Measurements from ENCODE around the gene ESPNL. TPM values are rescaled to one million over a fixed set of nuclear protein-coding genes. Genes with fewer than 3 reads are reported as not detected.

Gene ESPNL
- total RNA-seq, 1 donor, result 1.3 TPM

GRCh38 chr2:238081150-238081549 lies 19.0 kb upstream of the ESPNL start:
- no peak overlapping the region for H3K4me3 ChIP-seq (ENCODE audit: low read depth, low read length)
- no peak for DNase-seq (ENCODE audit: low read depth)
- no peak for TF ChIP-seq CTCF (IDR thresholded peaks at IDR 0.05; ENCODE audit: insufficient read depth, low read depth, low read length)

GRCh38 chr2:238081561-238081960 lies 18.6 kb upstream of the ESPNL start:
- DNase-seq (ENCODE audit: low read depth), result no peak
- no peak overlapping the region for H3K4me3 ChIP-seq (ENCODE audit: low read depth, low read length)
- no peak for TF ChIP-seq CTCF (IDR thresholded peaks at IDR 0.05; ENCODE audit: insufficient read depth, low read depth, low read length)

- no peak overlapping the region for H3K4me3 ChIP-seq (ENCODE audit: low read depth, low read length)
- no peak for DNase-seq (ENCODE audit: low read depth)
- TF ChIP-seq CTCF (IDR thresholded peaks at IDR 0.05; ENCODE audit: insufficient read depth, low read depth, low read length), result no peak
These were observed 18.0 kb upstream of the ESPNL start for GRCh38 chr2:238082151-238082550.

DNA sequence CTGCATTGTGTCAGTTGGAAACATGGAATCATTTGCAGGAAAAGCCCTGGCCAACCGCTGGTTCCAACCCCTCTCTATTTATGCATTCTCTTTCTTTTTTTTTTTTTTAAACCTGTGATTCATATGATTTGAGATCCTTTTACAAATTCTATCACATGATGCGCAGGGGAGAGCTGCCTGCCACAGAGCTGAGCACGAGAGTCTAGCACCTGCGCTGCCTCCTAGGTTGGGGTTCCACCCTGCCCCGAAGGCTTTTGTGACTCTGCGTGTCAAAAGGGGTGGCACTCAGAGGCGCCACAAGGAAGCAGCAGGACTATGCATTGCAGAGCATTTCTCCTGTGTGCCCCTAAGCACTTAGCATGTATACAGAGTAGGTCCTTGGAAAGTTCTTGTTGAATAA lies 17.3 kb upstream of the ESPNL start:
- no peak for TF ChIP-seq CTCF (IDR thresholded peaks at IDR 0.05; ENCODE audit: insufficient read depth, low read depth, low read length)
- no peak overlapping the region for H3K4me3 ChIP-seq (ENCODE audit: low read depth, low read length)
- DNase-seq (ENCODE audit: low read depth), result no peak

GRCh38 chr2:238083919-238084318 lies 16.2 kb upstream of the ESPNL start:
- DNase-seq (ENCODE audit: low read depth), result no peak
- TF ChIP-seq CTCF (IDR thresholded peaks at IDR 0.05; ENCODE audit: insufficient read depth, low read depth, low read length), result no peak
- H3K4me3 ChIP-seq (ENCODE audit: low read depth, low read length), result no peak overlapping the region

DNA sequence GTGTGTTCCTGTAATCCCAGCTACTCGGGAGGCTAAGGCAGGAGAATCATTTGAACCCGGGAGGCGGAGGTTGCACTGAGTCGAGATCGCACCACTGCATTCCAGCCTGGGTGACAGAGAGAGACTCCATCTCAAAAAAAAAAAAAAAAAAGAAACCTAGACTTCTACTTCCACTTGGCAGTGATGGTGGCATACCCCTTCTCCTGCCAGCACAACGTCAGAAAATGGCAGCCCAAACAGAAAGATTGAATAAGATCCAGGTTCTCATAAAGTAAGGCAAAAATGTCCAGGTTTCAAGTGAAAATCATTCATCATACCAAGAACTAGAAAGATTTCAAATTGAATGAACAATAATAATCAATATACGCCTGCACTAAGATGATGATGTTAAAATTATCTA lies 15.4 kb upstream of the ESPNL start:
- no peak for TF ChIP-seq CTCF (IDR thresholded peaks at IDR 0.05; ENCODE audit: insufficient read depth, low read depth, low read length)
- H3K4me3 ChIP-seq (ENCODE audit: low read depth, low read length), result no peak overlapping the region
- DNase-seq (ENCODE audit: low read depth), result no peak

DNA sequence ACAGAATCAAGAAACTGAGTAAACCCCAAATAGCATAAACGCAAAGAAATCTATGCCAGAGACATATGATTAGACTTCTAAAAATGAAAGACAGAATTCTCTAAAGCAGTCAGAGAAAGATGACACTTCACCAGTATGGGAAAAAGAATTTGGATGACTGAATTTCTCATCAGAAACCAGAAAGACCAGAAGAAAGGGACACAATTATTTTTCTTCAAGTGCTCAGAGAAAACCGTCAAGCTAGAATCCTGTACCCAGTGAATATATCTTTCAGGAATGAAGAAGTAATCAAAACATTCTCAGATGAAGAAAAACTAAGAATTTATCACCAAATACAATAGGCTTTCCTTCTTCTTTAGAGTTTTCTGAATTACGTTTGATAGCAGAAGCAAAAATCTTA lies 14.2 kb upstream of the ESPNL start:
- H3K4me3 ChIP-seq (ENCODE audit: low read depth, low read length), result no peak overlapping the region
- DNase-seq (ENCODE audit: low read depth), result no peak
- TF ChIP-seq CTCF (IDR thresholded peaks at IDR 0.05; ENCODE audit: insufficient read depth, low read depth, low read length), result no peak
